ENCODE data around the gene ETS2. TPM values are rescaled to one million over a fixed set of nuclear protein-coding genes. Genes with fewer than 3 reads are reported as not detected.

The ETS2 gene
- total RNA-seq, 1 donor from 2014 or later = 22.9 TPM

GRCh38 chr21:38859852-38860251, 54.1 kb downstream of the ETS2 start:
- H3K36me3 Mint-ChIP-seq (ENCODE audit: low read depth) = no peaks in the 10 kb centered on the region
- H3K4me1 Mint-ChIP-seq (ENCODE audit: low read depth) = no peaks in the 10 kb centered on the region
- no peaks in the 10 kb centered on the region for H3K9me3 Mint-ChIP-seq
- DNase-seq (ENCODE audit: low spot score) = no peak
- peaks cover 10% of the 10 kb centered on the region for H3K27me3 Mint-ChIP-seq (ENCODE audit: insufficient read depth)
- H3K4me3 Mint-ChIP-seq = no peak overlapping the region
- H3K27ac Mint-ChIP-seq = no peak overlapping the region
- intact Hi-C loops (cut with micrococcal nuclease) = no loop called here

- Mint-ChIP-seq H3K9me3 (no peaks in the 10 kb centered on the region), H3K4me1 (ENCODE audit: low read depth) (no peaks in the 10 kb centered on the region), H3K27ac (no peak overlapping the region), H3K27me3 (ENCODE audit: insufficient read depth) (peaks cover 10% of the 10 kb centered on the region), H3K4me3 (no peak overlapping the region), H3K36me3 (ENCODE audit: low read depth) (no peaks in the 10 kb centered on the region)
- intact Hi-C loops (cut with micrococcal nuclease) = no loop called here
- DNase-seq (ENCODE audit: low spot score) = no peak
These were observed 55.3 kb downstream of the ETS2 start for GRCh38 chr21:38861056-38861455.

- Mint-ChIP-seq H3K27me3 (ENCODE audit: insufficient read depth) (peaks cover 10% of the 10 kb centered on the region), H3K27ac (no peak overlapping the region), H3K36me3 (ENCODE audit: low read depth) (no peaks in the 10 kb centered on the region), H3K4me1 (ENCODE audit: low read depth) (no peaks in the 10 kb centered on the region), H3K9me3 (no peaks in the 10 kb centered on the region), H3K4me3 (no peak overlapping the region)
- intact Hi-C loops (cut with micrococcal nuclease) = no loop called here
- no peak for DNase-seq (ENCODE audit: low spot score)
These were observed 56.4 kb downstream of the ETS2 start for GRCh38 chr21:38861989-38862683.

- Mint-ChIP-seq H3K4me3 (no peak overlapping the region), H3K9me3 (no peaks in the 10 kb centered on the region), H3K27ac (no peak overlapping the region), H3K27me3 (ENCODE audit: insufficient read depth) (peaks cover 10% of the 10 kb centered on the region), H3K4me1 (ENCODE audit: low read depth) (no peaks in the 10 kb centered on the region), H3K36me3 (ENCODE audit: low read depth) (no peaks in the 10 kb centered on the region)
- intact Hi-C loops (cut with micrococcal nuclease) = no loop called here
- no peak for DNase-seq (ENCODE audit: low spot score)
These were observed 57.6 kb downstream of the ETS2 start for GRCh38 chr21:38863291-38863690.

- Mint-ChIP-seq H3K27ac (no peak overlapping the region), H3K27me3 (ENCODE audit: insufficient read depth) (peaks cover 12% of the 10 kb centered on the region), H3K4me1 (ENCODE audit: low read depth) (no peaks in the 10 kb centered on the region), H3K36me3 (ENCODE audit: low read depth) (no peaks in the 10 kb centered on the region), H3K9me3 (no peaks in the 10 kb centered on the region), H3K4me3 (no peak overlapping the region)
- intact Hi-C loops (cut with micrococcal nuclease) = no loop called here
- DNase-seq (ENCODE audit: low spot score) = no peak
These were observed 58.2 kb downstream of the ETS2 start for GRCh38 chr21:38863843-38864363.

- H3K9me3 Mint-ChIP-seq = no peaks in the 10 kb centered on the region
- H3K27ac Mint-ChIP-seq = no peak overlapping the region
- no peaks in the 10 kb centered on the region for H3K36me3 Mint-ChIP-seq (ENCODE audit: low read depth)
- intact Hi-C loops (cut with micrococcal nuclease) = no loop called here
- H3K4me3 Mint-ChIP-seq = no peak overlapping the region
- no peaks in the 10 kb centered on the region for H3K4me1 Mint-ChIP-seq (ENCODE audit: low read depth)
- DNase-seq (ENCODE audit: low spot score) = no peak
- peaks cover 12% of the 10 kb centered on the region for H3K27me3 Mint-ChIP-seq (ENCODE audit: insufficient read depth)
These were observed 59.2 kb downstream of the ETS2 start for GRCh38 chr21:38864964-38865363.

GRCh38 chr21:38869196-38869595, 63.5 kb downstream of the ETS2 start:
- H3K36me3 Mint-ChIP-seq (ENCODE audit: low read depth) = no peaks in the 10 kb centered on the region
- intact Hi-C loops (cut with micrococcal nuclease) = no loop called here
- H3K27me3 Mint-ChIP-seq (ENCODE audit: insufficient read depth) = peaks cover 17% of the 10 kb centered on the region

GRCh38 chr21:38869946-38870345, 64.2 kb downstream of the ETS2 start:
- intact Hi-C loops (cut with micrococcal nuclease) = no loop called here
- Mint-ChIP-seq H3K36me3 (ENCODE audit: low read depth) (no peaks in the 10 kb centered on the region), H3K9me3 (no peaks in the 10 kb centered on the region), H3K27ac (no peak overlapping the region), H3K4me1 (ENCODE audit: low read depth) (no peaks in the 10 kb centered on the region), H3K4me3 (no peak overlapping the region), H3K27me3 (ENCODE audit: insufficient read depth) (peaks cover 12% of the 10 kb centered on the region)
- DNase-seq (ENCODE audit: low spot score) = no peak

More at GRCh38 chr21:38869196-38869595, 63.5 kb downstream of the ETS2 start:
- no peak for DNase-seq (ENCODE audit: low spot score)
- Mint-ChIP-seq H3K4me1 (ENCODE audit: low read depth) (no peaks in the 10 kb centered on the region), H3K27ac (no peak overlapping the region), H3K4me3 (no peak overlapping the region), H3K9me3 (no peaks in the 10 kb centered on the region)
